ENCODE results near the gene INTU.
A peak's percentile ranks its signal among the peaks of the same experiment; 100 is the strongest.
"Not testable (repeated sequence)": the region's sequence is repeated elsewhere in the genome, so short reads cannot be mapped to it uniquely, and the experiment has no call there.

Gene INTU

GRCh38 chr4:127632420-127633403 lies at the start of gene INTU:
Gene INTU (plus strand): TSS chr4:127632957. CDS start chr4:127633035, 78 bp downstream.
- H3K27ac ChIP-seq: peak within 1 kb of the TSS; percentile 41
- no peak for TF ChIP-seq CTCF (conservative IDR thresholded peaks at IDR 0.05)

GRCh38 chr4:127586496-127586895 lies 46.3 kb upstream of the INTU start:
- not testable (repeated sequence) for H3K27ac ChIP-seq

GRCh38 chr4:127586922-127587571 lies 45.7 kb upstream of the INTU start:
- no peak overlapping the region for H3K27ac ChIP-seq
- TF ChIP-seq CTCF (conservative IDR thresholded peaks at IDR 0.05): peak; percentile 89

- not testable (repeated sequence) for H3K27ac ChIP-seq
Observed at GRCh38 chr4:127589153-127589552, 43.6 kb upstream of the INTU start.

- no peak for TF ChIP-seq CTCF (conservative IDR thresholded peaks at IDR 0.05)
- H3K27ac ChIP-seq: no peak overlapping the region
Observed at GRCh38 chr4:127598656-127599055, 34.1 kb upstream of the INTU start.

GRCh38 chr4:127601029-127601428 lies 31.7 kb upstream of the INTU start:
- no peak overlapping the region for H3K27ac ChIP-seq
- TF ChIP-seq CTCF (conservative IDR thresholded peaks at IDR 0.05): peak; percentile 68

- no peak overlapping the region for H3K27ac ChIP-seq
- peak; percentile 72 for TF ChIP-seq CTCF (conservative IDR thresholded peaks at IDR 0.05)
Observed at GRCh38 chr4:127604949-127605709, 27.6 kb upstream of the INTU start.

- TF ChIP-seq CTCF (conservative IDR thresholded peaks at IDR 0.05): no peak
- H3K27ac ChIP-seq: no peak overlapping the region
Observed at GRCh38 chr4:127606823-127607222, 25.9 kb upstream of the INTU start.

Data from VCaP (cell line).